GM21423 (cell line): ENCODE results near the gene PCDH19.

Experiments
- ATAC-seq: cut with Tn5 transposase; IDR thresholded peaks from one replicate; pipeline ENCODE4 v1.9.1; 2021; ENCODE audit warnings: mild to moderate bottlenecking, moderate library complexity; ENCODE audit not compliant: unreplicated experiment

Gene PCDH19

GRCh38 chrX:100405424-100405823 lies 4.6 kb downstream of the PCDH19 start:
- no peak for ATAC-seq

GRCh38 chrX:100404851-100405250 lies 5.2 kb downstream of the PCDH19 start:
- no peak for ATAC-seq

GRCh38 chrX:100395781-100396180 lies 14.3 kb downstream of the PCDH19 start:
- ATAC-seq, result no peak

- ATAC-seq, result no peak
Observed at GRCh38 chrX:100381619-100382018, 28.5 kb downstream of the PCDH19 start.

GRCh38 chrX:100379388-100379986 lies 30.6 kb downstream of the PCDH19 start:
- ATAC-seq, result no peak

GRCh38 chrX:100377826-100378225 lies 32.2 kb downstream of the PCDH19 start:
- no peak for ATAC-seq

- ATAC-seq, result no peak
Observed at GRCh38 chrX:100376576-100376975, 33.5 kb downstream of the PCDH19 start.

DNA sequence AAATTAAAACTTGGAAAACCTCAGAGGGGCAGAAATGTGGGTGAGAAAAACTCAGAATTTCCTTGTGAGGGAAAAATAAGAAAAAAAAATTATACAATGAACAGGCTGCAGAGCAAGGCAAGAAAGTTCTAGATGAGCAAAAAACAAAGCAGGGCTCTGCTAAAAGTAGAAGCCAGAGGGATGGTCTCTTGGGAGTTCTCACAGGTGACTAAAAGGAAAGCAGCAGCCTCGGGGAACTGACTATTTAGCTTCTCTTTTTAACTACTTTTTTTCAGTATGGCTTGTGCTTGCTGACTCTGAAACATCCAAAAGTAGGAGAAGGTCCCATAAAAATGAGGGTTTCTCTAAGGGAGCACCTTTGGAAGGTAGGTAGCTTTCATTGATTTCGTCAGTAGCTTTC lies 36.4 kb downstream of the PCDH19 start:
- ATAC-seq, result no peak

GRCh38 chrX:100368167-100368566 lies 41.9 kb downstream of the PCDH19 start:
- ATAC-seq, result no peak

DNA sequence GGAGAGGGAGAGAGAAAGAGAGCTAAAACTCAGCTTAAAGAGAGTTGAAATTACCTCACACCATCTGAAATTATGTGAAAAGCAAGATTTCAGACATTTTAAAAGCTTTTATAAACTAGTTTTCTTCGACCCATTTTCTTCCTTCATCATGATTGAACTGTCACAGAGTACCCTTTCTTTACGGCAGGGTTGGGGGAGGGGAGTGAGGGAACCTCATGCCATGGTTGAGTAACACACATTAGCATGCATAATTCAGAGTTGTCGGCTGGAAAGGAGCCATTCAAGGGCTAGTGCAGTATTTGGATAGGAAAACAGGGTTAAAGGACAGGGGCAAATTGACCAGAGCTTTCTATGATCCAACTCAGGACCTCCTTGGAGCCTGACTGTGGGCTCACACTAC lies 46.2 kb downstream of the PCDH19 start:
- ATAC-seq, result no peak

- no peak for ATAC-seq
Observed at GRCh38 chrX:100358766-100359165, 51.3 kb downstream of the PCDH19 start.

DNA sequence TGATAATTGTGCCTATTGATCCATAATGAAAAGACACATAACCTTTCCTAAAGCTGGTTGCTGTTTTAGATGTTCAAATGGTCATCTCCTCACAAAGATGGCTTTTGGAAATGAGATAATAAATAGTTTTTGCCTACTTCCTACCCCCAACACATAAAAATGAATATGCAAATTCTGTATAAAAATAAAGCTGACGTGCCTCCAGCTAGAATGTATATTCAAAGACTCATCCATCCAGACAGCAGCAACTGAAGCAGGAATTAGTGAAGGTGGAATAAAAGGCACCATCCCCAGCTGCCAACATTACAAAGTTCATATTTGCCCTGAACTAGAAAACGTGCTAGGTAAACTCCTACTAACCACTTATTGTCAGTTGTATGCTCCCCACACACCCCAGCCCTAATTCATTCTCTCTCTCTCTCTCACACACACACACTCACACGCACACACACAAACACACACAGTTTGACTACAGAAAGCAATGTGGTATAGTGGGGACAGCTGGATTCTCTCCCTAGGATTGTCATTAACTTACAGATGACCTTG lies 53.6 kb downstream of the PCDH19 start:
- no peak for ATAC-seq

- no peak for ATAC-seq
Observed at GRCh38 chrX:100355680-100356079, 54.4 kb downstream of the PCDH19 start.

GRCh38 chrX:100353326-100353725 lies 56.7 kb downstream of the PCDH19 start:
- no peak for ATAC-seq

DNA sequence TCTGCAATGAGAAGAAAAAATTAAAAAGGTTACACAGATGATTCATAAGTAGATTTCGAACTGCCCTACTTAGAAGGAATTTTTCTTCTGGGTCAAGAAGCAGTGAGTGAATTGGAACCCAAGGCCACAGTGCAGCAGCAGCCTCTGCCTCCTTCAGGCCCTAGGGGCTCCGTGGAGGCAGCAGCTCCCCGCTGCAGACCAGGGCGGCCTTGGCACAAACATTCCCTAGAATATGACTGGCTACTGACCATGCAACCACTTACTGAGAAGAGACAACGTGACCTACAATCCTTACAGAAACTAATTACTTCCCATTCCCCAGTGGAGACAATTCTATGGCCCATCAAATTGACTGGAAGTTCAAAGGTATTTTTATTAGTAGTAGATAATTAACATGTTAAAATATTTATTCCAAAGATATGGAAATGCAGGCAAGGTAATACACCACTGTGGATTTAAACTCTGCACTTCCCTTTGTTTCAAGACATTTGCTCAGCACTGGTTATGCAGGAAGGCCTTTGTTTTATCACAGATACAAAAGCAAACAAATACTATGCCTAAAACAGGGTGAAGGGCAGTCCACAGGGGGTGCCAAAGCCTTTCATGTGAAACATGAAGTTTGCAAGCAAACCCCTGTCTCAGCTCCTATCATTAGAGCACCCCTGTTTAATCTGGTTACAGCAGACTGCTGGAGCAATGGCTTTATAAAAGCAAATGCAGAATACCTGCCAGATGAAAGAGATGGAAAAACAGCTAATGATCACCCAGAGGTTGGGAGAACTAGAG lies 59.2 kb downstream of the PCDH19 start:
- no peak for ATAC-seq

DNA sequence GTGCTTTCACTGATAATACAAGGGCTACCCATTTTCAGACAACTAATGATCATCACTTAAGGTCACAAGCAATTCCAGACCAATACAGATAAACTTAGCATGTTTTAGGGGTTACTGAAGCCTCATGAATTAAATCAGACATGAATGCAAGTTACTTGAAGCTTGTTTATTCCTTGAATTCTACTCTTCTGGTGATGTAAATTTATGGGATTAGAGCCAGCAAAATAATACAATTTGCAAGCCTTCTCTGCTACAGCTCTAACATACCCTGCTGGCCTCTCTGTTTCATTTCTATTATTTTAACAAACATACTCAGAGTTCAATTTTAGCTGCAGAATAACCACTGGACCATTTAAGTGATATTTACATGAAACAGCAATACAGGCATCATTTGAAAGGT lies 60.7 kb downstream of the PCDH19 start:
- no peak for ATAC-seq

DNA sequence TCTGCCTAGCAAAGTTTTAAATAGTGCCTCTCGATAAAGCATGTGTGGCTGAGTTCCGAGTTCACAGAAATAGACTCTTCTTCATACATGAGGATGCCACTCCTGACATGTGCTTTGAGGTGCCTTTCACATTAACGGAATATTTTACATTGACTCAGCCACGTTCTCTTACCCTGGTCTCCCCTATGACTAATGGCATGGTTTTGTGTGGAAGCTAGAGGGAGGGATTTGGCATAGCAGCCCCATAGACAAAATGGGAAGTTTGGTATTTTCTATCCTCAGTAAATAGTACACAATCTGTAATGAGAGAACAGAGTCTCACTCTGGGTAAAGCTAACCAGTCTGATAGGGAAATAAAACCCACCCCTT lies 68.9 kb downstream of the PCDH19 start:
- no peak for ATAC-seq

GRCh38 chrX:100340491-100341141 lies 69.5 kb downstream of the PCDH19 start:
- no peak for ATAC-seq

- no peak for ATAC-seq
Observed at GRCh38 chrX:100328351-100328750, 81.7 kb downstream of the PCDH19 start.

DNA sequence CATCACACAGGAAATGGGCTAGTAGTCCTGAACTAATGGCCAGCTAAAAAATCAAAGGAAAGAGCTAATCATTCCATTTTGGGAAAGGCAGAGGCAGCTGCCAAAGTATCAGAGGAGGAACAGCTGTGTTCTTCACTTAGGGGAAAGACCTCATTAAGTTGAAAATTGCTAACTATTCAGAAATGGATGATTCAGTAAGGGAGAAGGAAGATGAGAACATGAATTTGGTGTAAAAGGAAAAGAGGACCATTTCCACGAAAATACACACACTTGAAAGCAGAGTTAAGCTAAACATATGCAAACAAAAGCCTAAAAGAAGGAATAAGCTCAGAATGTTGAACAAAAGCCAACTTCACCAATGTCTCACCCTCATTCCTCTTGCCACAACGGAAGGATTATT lies 90.4 kb downstream of the PCDH19 start:
- ATAC-seq, result no peak

- ATAC-seq, result no peak
Observed at GRCh38 chrX:100316987-100317386, 93.1 kb downstream of the PCDH19 start.

- ATAC-seq, result no peak
Observed at GRCh38 chrX:100315566-100315965, 94.5 kb downstream of the PCDH19 start.
